ENCODE measurements around the gene ZNF705A.
"Not testable (repeated sequence)": the region's sequence is repeated elsewhere in the genome, so short reads cannot be mapped to it uniquely, and the experiment has no call there.

The ZNF705A gene

DNA sequence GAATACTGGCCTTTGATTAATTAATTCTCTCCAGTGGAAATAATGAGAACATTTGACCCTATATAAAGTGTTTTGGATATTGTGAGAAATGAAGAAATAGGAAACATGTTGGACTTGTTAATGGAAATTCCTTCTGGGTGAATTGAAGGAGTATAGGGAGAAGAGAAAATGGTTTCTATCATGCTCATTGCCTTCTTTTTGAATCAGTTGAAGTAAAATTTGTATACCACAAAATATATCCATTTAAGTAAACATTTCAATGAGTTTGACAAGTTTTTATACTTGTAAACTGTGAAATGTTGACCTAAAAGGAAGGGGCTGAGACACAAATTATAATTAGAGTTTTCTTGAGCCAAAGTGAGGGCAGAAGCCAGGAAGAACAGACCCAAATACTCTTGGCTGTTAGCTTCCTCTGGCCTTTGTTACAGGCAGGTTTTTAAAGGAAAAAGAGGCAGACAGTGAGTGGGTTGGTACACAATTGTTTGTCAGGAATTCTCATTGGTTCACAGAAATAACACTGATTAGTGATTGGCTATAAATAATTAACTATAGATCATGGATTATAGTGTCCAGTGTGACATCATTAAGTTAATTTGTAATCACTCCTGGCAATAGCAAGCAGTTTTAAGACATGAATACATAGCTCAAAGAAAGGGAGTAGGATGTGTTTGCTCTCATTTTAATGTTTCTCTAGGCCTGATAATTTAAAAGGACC is 826 bp downstream of the ZNF705A start:
- Mint-ChIP-seq H3K4me1 (peaks cover 60% of the 10 kb centered on the region), H3K27me3 (peaks cover 13% of the 10 kb centered on the region), H3K9me3 (no peaks in the 10 kb centered on the region), H3K4me3 (no peak overlapping the region), H3K27ac (no peak overlapping the region)
- DNase-seq: no peak
- no peak for ATAC-seq

DNA sequence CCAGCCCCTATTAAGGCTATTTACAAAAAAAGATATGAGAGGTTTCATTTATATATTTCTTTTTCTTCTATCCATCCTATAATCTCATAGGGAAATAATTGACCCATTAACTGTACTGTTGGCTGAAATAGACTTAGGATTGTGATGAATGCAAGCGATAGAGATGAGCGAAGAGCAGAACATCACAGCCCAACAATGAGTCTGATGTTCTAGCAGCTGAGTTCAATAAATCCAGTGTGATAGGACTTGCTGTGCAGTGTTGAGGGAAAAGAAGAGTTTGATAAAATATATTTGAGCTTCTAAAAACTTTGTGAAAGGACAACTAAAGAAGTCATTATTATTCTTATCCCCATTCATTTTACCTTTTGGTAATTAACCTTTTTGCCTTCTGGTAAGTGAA is 16.1 kb downstream of the ZNF705A start:
- H3K27me3 Mint-ChIP-seq, DNase-seq, ATAC-seq, H3K9me3 Mint-ChIP-seq, H3K4me3 Mint-ChIP-seq, H3K4me1 Mint-ChIP-seq, H3K27ac Mint-ChIP-seq: not testable (repeated sequence)

DNA sequence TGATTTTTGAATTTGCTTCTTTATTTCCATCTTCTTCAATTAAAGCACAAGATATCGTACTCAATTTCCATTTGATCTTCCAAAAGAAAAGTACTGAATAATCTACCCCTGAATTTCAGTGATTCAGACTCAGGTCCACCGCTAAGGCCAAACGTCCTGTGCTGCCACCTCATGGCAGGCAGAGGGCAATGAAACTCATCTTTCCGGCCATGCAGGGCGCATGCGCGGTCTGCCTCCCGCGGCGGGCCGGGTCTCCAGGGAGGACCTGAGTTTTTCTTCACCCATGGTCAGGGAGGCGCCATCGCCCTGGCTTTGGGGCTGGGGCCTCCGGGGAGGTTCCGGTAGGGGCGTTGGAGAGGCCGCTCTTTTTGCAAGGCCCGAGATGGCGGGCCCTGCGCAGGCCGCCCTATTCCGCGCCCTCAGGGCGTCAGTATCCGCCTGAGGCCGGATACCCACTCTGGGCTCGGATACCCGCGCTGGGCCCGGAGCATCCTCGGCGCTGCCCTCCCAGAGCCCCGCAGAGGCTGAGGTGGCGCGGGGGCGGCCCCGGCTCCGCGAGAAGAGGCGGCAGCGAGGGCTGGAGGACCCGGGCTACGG is 23.3 kb downstream of the ZNF705A start:
- Mint-ChIP-seq H3K27ac (peak overlapping the region; percentile 90 to 97), H3K4me1 (peaks cover 19% of the 10 kb centered on the region), H3K4me3 (peak overlapping the region; percentile 78 to 90)
- peak; percentile 84 to 89 for DNase-seq
- H3K9me3 Mint-ChIP-seq, H3K27me3 Mint-ChIP-seq: not testable (repeated sequence)
- peak; percentile 95 for ATAC-seq

DNA sequence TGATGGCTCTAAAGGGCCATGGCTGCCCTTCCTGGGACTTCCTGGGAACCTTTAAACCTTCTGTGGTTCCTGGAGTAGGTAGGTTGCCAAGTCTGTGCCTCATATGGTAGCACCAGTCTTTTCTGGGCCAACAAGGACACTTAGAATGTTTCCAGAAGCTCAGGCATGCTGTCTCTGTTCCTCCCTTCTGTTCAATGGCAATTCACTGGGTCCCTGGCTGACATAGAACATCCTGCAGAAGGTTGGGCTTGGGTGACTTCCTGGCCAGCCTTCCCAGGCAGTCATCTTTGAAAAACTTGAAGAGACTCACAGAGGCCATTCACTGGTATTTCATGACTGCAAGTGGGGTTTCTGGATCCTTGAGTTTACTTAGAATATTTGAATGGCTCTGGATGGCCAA is 24.5 kb downstream of the ZNF705A start:
- DNase-seq, H3K9me3 Mint-ChIP-seq, ATAC-seq, H3K27me3 Mint-ChIP-seq, H3K27ac Mint-ChIP-seq: not testable (repeated sequence)
- H3K4me1 Mint-ChIP-seq: peaks cover 17% of the 10 kb centered on the region
- peak overlapping the region; percentile 78 to 90 for H3K4me3 Mint-ChIP-seq

DNA sequence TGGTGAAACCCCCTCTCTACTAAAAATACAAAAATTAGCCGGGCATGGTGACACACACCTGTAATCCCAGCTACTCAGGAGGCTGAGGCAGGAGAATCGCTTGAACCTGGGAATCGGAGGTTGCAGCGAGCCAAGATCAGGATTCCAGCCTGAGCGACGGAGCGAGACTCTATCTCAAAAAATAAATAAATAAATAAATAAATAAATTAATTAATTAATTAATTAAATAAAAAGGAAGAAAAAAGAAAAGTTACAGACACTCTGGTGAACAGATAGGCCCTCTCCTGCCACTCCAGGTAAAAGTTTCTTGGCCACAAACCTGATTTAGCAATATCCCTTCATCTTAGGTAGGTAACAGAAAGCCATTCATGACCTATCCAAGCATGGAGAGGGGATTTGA is 26.1 kb downstream of the ZNF705A start:
- DNase-seq, H3K4me3 Mint-ChIP-seq, H3K27ac Mint-ChIP-seq, ATAC-seq, H3K27me3 Mint-ChIP-seq, H3K9me3 Mint-ChIP-seq: not testable (repeated sequence)
- H3K4me1 Mint-ChIP-seq: peaks cover 14% of the 10 kb centered on the region

DNA sequence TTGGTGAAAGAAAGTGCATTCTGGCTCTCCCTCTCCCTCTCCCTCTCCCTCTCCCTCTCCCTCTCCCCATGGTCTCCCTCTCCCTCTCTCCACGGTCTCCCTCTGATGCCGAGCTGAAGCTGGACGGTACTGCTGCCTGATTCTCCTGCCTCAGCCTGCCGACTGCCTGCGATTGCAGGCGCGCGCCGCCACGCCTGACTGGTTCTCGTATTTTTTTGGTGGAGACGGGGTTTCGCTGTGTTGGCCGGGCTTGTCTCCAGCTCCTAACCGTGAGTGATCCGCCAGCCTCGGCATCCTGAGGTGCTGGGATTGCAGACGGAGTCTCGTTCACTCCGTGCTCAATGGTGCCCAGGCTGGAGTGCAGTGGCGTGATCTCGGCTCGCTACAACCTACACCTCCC is 26.5 kb downstream of the ZNF705A start:
- not testable (repeated sequence) for H3K4me3 Mint-ChIP-seq, H3K27me3 Mint-ChIP-seq, H3K27ac Mint-ChIP-seq, DNase-seq, H3K9me3 Mint-ChIP-seq, ATAC-seq
- peaks cover 14% of the 10 kb centered on the region for H3K4me1 Mint-ChIP-seq

DNA sequence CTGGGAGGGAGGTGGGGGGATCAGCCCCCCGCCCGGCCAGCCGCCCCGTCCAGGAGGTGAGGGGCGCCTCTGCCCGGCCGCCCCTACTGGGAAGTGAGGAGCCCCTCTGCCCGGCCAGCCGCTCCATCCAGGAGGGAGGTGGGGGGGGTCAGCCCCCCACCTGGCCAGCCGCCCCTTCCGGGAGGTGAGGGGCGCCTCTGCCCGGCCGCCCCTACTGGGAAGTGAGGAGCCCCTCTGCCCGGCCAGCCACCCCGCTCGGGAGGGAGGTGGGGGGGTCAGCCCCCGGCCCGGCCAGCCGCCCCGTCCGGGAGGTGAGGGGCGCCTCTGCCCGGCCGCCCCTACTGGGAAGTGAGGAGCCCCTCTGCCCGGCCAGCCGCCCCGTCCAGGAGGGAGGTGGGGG is 27.4 kb downstream of the ZNF705A start:
- H3K4me1 Mint-ChIP-seq: peaks cover 17% of the 10 kb centered on the region
- not testable (repeated sequence) for DNase-seq, H3K27ac Mint-ChIP-seq, ATAC-seq, H3K9me3 Mint-ChIP-seq, H3K27me3 Mint-ChIP-seq, H3K4me3 Mint-ChIP-seq

DNA sequence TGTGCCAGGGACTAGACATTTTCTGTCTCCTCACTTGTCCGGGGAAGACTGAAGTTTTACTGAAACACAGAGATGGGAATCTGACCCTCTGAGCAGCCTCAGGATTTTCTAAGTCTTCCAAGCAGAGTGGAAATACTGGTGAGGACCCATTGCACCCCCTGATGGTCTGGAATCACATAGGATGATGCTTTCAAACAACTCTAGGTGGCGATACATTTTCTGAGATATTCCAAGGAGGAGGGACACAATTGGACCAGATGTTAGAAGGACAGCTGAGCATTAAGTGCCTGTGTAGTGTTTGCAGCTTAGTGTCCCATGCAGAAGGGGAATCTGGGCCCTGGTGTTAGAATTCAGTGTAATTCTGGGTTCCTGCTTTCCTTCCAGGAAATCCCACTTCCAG is 31.3 kb downstream of the ZNF705A start:
- not testable (repeated sequence) for ATAC-seq, H3K9me3 Mint-ChIP-seq, H3K27me3 Mint-ChIP-seq, H3K4me1 Mint-ChIP-seq, H3K27ac Mint-ChIP-seq, H3K4me3 Mint-ChIP-seq, DNase-seq

DNA sequence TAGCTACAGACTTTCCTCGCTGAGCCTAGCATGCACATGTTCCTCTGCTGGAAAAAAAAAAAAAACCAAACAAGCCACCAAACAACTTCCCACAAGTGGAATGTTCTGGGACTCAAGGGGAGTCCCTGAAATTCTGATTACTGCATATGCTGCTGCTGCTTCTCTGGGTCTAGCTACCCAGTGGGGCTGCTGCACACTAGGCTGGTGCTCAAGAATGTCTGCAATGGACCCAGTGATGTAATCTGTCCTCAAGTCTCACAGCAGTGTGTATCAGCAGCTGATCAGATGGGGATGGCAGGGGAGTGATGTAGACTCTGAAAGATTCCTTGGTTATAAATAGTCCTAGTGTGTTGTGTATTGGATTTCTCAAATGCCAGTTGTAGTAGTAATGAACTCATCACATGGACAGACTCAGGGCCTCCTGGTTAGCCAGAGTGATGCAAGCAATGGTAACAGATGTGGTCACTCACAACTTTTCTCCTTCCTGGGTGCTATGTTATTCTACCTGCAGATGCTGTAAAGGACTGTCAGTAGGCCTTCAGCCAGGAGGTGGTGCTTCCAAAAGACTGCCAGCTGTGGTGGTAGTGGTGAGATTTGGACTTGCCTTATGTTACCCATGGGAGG is 41.0 kb downstream of the ZNF705A start:
- ATAC-seq, H3K27me3 Mint-ChIP-seq, H3K9me3 Mint-ChIP-seq, H3K4me3 Mint-ChIP-seq: not testable (repeated sequence)
- peak; percentile 13 to 50 for DNase-seq
- H3K4me1 Mint-ChIP-seq: peaks cover 13% of the 10 kb centered on the region
- H3K27ac Mint-ChIP-seq: peak overlapping the region; percentile 91 to 93

DNA sequence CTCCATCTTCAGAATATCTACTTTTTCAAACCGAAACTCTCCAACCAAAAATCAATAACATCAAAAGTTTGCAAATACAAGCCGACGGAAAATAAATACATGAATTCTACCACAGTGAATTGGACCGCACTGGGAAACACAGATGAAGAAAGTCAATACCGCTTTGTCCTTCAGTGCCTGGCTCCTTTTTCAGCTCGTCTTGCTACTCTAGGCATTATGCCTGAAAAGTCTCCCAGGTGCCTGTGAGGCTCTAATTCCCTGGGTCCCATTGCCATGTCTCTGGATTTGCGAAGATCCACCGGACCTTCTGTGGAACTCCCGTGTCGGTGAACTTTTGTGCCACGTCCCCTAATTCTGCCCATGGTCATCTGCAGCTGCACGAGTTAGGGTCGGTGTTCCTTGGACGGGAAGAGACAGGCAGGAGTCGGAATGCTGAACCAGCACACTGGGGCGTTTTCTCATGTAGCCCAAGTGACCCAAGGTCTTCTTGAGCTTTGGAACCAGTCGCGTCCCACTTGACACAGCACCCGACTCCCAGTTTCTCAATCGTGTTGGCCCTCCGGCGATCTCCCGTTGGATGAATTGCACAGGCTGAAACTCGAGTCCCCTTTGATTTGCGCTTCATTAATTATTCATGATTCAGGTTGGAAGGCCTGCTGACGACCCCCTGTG is 62.0 kb downstream of the ZNF705A start:
- peak overlapping the region in 1 of 2 donors; percentile 56 for H3K27ac Mint-ChIP-seq
- not testable (repeated sequence) for H3K4me1 Mint-ChIP-seq, ATAC-seq, H3K27me3 Mint-ChIP-seq, DNase-seq, H3K4me3 Mint-ChIP-seq, H3K9me3 Mint-ChIP-seq

DNA sequence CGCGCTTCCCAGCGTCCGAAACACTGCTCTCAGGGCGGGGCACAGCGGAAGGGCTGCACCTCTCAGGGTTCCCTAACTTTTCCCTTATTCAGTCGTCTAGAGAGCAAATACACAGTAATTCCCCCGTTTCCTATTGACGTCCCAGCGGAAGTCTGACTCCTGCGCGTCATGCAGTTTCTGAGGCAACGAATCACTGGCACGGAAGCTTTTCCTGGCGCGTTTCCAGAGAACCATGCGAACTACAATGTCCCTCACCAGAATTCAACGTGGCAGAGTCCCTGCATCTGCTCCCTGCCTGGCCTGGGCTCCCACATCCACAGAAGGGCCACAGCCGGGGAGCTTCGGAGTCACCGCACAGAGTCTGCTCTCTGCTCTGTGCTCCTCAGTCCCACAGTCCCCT is 64.6 kb downstream of the ZNF705A start:
- H3K4me3 Mint-ChIP-seq, H3K4me1 Mint-ChIP-seq, H3K9me3 Mint-ChIP-seq, H3K27ac Mint-ChIP-seq, H3K27me3 Mint-ChIP-seq, DNase-seq, ATAC-seq: not testable (repeated sequence)

DNA sequence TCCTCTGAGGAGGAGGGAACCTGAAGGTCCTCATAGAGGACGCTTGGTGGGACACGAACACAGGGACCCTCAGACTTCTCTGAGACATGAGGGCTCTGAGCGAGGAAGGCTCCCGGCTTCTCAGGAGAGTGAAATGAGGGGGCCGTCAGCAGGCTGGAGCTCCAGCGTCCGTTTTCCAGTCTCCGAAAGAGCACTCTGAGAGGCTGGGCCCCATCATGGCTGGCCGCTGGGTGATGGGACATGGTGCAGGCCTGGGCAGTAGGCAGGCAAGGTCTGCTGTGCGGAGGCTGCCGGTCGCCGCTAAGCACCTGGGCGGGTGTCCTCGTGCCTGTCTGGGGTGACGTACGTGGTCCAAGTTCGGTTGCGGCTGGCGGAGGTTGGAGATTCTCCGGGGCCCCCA is 65.0 kb downstream of the ZNF705A start:
- DNase-seq, H3K27ac Mint-ChIP-seq, H3K4me1 Mint-ChIP-seq, H3K9me3 Mint-ChIP-seq, H3K4me3 Mint-ChIP-seq, ATAC-seq, H3K27me3 Mint-ChIP-seq: not testable (repeated sequence)

DNA sequence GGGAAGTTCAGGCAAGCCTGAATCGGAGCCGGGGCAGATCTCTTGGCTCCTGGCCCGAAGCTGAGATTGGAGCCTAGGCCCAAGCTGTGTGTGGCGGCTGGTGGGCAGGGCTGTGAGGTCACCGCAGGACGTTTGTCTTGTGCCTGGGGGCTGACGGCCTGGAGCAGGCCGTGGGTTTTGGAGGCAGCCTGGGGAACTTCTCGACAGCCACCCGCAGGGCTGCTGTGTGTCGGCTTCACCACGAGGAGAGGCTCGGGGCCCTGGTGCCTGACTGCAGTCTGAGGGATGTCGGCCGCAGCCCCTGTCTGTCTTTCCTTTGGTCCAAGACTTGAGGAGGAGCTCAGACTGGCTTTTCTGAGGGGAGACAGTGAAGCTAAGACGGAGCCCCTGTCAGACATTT is 65.5 kb downstream of the ZNF705A start:
- not testable (repeated sequence) for H3K27ac Mint-ChIP-seq, DNase-seq, H3K4me1 Mint-ChIP-seq, H3K9me3 Mint-ChIP-seq, ATAC-seq, H3K4me3 Mint-ChIP-seq
- peaks cover 13% of the 10 kb centered on the region for H3K27me3 Mint-ChIP-seq

DNA sequence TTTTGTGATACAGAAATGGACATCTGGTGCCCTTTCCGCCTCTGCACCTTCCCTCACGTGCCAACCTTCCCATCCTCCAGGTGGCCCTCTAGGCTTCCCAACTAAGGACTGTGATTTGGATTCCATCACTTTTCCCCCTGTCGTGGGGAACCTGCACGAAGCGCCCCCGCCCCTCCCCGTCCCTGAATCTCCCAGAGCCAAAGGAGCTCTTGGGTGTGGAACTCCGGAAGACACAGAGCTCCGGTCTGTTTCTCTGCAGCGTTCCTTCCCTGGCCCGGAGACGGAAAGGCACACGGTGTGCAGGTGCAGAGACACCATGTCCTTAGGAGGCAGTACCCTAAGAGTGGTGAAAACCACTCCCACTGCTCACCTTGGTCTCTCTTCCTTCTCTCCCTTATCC is 66.8 kb downstream of the ZNF705A start:
- not testable (repeated sequence) for H3K4me3 Mint-ChIP-seq, ATAC-seq, DNase-seq, H3K27ac Mint-ChIP-seq, H3K9me3 Mint-ChIP-seq
- H3K27me3 Mint-ChIP-seq: peaks cover 14% of the 10 kb centered on the region
- peaks cover 20% of the 10 kb centered on the region for H3K4me1 Mint-ChIP-seq

DNA sequence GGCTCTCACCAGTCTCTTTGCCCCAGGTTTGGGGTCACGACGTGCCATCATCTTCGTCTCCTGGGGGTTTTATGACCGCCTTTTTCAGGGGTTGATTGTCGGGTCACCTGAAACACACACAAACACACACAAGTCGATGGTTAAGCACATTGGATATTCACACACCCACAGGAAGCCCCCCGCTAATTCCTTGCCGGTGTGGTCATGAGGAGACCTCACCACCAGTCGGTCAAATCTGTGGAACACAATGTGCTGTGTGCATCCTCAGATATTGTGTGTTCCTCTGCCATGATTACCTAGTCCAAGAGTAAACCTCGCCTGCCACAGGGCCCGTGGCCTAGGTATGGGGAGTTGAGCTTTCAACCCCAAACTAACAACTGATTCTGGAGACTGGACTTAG is 68.0 kb downstream of the ZNF705A start:
- not testable (repeated sequence) for H3K27ac Mint-ChIP-seq, DNase-seq, ATAC-seq, H3K9me3 Mint-ChIP-seq, H3K4me3 Mint-ChIP-seq
- Mint-ChIP-seq H3K4me1 (peaks cover 20% of the 10 kb centered on the region), H3K27me3 (peaks cover 14% of the 10 kb centered on the region)

DNA sequence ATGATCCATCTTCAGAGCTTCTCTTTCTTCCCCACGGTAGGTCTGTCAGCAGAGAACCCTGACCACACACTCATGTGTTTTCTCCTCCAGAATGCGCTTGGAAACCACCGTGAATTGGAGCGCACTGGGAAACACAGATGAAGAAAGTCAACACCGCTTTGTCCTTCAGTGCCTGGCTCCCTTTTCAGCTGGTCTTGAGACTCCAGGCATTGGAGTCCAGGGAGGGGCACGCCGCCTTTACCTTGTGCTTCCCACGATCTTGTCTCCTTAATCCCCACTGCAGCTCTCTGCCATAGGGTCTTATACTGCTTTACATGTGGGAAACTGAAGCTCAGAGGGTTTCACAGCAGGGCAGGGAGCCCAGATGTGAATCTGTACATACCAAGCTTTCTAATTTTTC is 69.5 kb downstream of the ZNF705A start:
- DNase-seq: no peak
- H3K4me1 Mint-ChIP-seq: peaks cover 29% of the 10 kb centered on the region
- H3K9me3 Mint-ChIP-seq: no peaks in the 10 kb centered on the region
- H3K27ac Mint-ChIP-seq: peak overlapping the region in 1 of 2 donors; percentile 73
- peaks cover 14% of the 10 kb centered on the region for H3K27me3 Mint-ChIP-seq
- ATAC-seq: no peak
- H3K4me3 Mint-ChIP-seq: peak overlapping the region; percentile 85 to 86

Measured in stimulated activated naive CD8-positive, alpha-beta T cell treated with anti-CD3 and anti-CD28 coated beads, Interleukin-15, amount 100 ng/mL, for 72 hours (primary cell).